Measurements from ENCODE around the gene GPSM1. TPM values are rescaled to one million over a fixed set of nuclear protein-coding genes. Genes with fewer than 3 reads are reported as not detected.

The GPSM1 gene
- total RNA-seq, 1 experiment from 2014 or later, result 24.7 TPM

- no peak overlapping the region for H3K4me3 Mint-ChIP-seq
- Histone ChIP-seq H3K79me2 (ENCODE audit: insufficient read depth, low read length) (no peaks in the 10 kb centered on the region), H3K27me3 (ENCODE audit: insufficient read depth, low read length) (no peaks in the 10 kb centered on the region), H3K23ac (ENCODE audit: insufficient read length, low read depth, low read length) (no peak overlapping the region), H2BK5ac (ENCODE audit: insufficient read length, low read length) (no peak overlapping the region), H3K23me2 (ENCODE audit: insufficient read length, low read depth, low read length, poor library complexity, severe bottlenecking) (no peaks in the 10 kb centered on the region), H3K18ac (ENCODE audit: insufficient read length, low read depth, low read length) (no peak overlapping the region), H4K8ac (replicated peaks; ENCODE audit: insufficient read length, low read depth, low read length) (no peak overlapping the region), H2BK20ac (ENCODE audit: low read depth, low read length, poor library complexity, severe bottlenecking) (no peak overlapping the region), H2BK12ac (ENCODE audit: insufficient read length, low read depth, low read length) (no peak overlapping the region), H2AFZ (ENCODE audit: low read length) (no peak overlapping the region), H2BK120ac (ENCODE audit: low read depth, low read length, poor library complexity, severe bottlenecking) (no peak overlapping the region), H3K79me1 (ENCODE audit: insufficient read depth, low read depth, low read length, poor library complexity, severe bottlenecking) (no peaks in the 10 kb centered on the region), H3K4ac (ENCODE audit: low read depth, low read length) (no peak overlapping the region), H3K4me1 (ENCODE audit: insufficient read depth, low read length) (no peaks in the 10 kb centered on the region), H3K56ac (ENCODE audit: insufficient read length, low read depth, low read length) (no peak overlapping the region), H3K4me2 (ENCODE audit: insufficient read depth, insufficient read length, low read length) (no peak overlapping the region), H3K27ac (ENCODE audit: insufficient read length, low read depth, low read length) (no peak overlapping the region), H4K91ac (ENCODE audit: insufficient read length, low read depth, low read length) (no peak overlapping the region), H3K14ac (ENCODE audit: insufficient read depth, low read length) (no peak overlapping the region; the same call in 1 of the 2 replicates), H3K9ac (ENCODE audit: extremely low read depth, insufficient read length, low read length) (no peak overlapping the region), H3K9me3 (ENCODE audit: control insufficient read depth, low read depth, low read length) (no peaks in the 10 kb centered on the region), H3T11ph (ENCODE audit: low read length) (no peak overlapping the region), H4K5ac (ENCODE audit: insufficient read length, low read depth, low read length) (no peak overlapping the region), H2AK5ac (ENCODE audit: insufficient read length, low read length) (no peak overlapping the region), H2BK15ac (ENCODE audit: low read depth, low read length) (no peak overlapping the region), H4K20me1 (ENCODE audit: control insufficient read depth, insufficient read depth, insufficient read length) (no peaks in the 10 kb centered on the region)
- peaks cover 3 to 5% of the 10 kb centered on the region in 2 experiments; a peak in 1 of 4 replicates for H3K4me1 Mint-ChIP-seq
- no peak for TF ChIP-seq CTCF (conservative IDR thresholded peaks at IDR 0.05)
- no peak for DNase-seq
- peaks cover 0 to 10% (median 0%) of the 10 kb centered on the region in 3 experiments; a peak in 3 of 7 replicates for H3K36me3 Mint-ChIP-seq (ENCODE audit: insufficient read depth in 1 of 3, low read depth in 3 of 3)
- H3K27me3 Mint-ChIP-seq (ENCODE audit: low read depth), result peaks cover 1% of the 10 kb centered on the region; the same call in 1 of the 2 replicates
- no peak overlapping the region; a peak in 1 of 7 replicates for H3K27ac Mint-ChIP-seq
- WGBS (ENCODE audit: extremely low coverage, insufficient read length, low lambda C conversion rate), result no CpG with 5 or more reads among the region's 9 CpGs
- no peaks in the 10 kb centered on the region for H3K9me3 Mint-ChIP-seq
These were observed 39.5 kb downstream of the GPSM1 start for GRCh38 chr9:136366826-136367225.
